GM21786 (cell line): ENCODE results near the gene WNK1.
"Not testable (repeated sequence)": the region's sequence is repeated elsewhere in the genome, so short reads cannot be mapped to it uniquely, and the experiment has no call there.

Experiments
- ATAC-seq: cut with Tn5 transposase; IDR thresholded peaks from one replicate; pipeline ENCODE4 v1.9.1; 2021; ENCODE audit not compliant: unreplicated experiment

WNK1 gene

DNA sequence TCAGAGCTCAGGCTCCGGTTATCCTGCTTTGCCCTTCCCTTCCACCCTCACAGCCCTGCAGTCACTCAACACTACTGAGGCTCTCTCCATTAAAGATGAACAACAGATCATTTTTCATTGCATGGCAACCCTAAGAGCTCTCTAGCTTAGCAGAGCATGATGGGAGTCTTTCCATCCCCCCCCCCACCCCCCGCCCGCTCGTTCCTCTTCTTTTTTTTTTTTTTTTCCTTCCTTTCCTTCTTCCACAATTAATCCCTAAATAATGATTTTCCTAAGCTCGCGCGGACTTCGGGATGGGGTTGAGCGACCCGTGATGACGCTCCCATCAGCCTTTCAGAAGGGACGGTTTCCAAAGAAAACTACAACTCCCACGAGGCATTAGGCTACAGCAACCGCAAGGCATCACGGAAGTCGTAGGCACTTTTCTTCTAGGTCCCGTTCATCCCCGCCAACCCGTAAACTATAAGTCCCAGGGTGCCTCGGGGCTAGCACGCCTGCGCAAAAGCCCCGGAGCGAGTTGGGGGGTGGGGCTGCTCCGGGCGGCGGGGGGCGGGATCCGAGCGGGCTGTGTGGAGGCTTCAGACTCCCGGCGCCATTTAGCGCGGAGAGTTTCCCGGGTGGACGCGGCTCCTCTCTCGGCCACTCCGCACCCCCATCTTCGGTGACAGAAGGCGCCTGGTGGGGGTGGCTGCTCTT is at the start of gene WNK1:
Gene WNK1, plus strand, starts transcription at position 581 of the 696 bp plus-strand sequence. CDS start 987 bp downstream, outside the sequence.
- peak; percentile 57 for ATAC-seq

DNA sequence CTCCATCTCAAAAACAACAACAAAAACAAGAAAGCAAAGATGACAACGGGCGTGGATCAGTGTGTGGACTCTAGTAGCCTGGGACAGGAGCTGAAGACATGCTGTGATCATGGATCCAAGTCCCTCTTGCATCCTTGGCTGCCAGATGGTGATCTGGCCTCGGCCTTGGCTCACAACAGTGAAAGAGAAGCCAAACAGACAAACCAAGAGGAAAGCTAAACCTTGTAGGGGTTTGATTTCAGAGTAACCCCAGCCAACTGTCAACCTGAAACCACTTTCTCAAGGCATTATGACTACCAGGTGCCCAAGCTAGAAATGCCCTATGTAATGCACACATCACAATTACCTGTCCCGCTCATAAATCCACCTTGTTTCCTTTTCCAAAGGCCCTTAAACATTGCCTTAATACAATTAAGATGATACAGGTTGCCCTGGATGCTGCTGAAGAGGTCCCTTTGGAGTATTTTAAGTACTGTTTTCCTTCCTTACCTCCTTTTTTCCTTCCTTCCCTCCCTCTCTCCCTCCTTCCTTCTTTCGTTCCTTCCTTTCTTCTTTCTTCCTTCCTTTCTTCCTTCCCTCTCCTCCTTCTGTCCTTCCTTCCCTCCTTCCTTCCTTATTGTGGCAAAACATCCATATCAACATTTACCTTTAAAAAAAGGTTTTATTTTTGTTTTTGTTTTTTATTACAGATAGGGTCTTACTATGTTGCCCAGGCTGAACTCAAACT is 47.7 kb upstream of the WNK1 start:
- no peak for ATAC-seq

DNA sequence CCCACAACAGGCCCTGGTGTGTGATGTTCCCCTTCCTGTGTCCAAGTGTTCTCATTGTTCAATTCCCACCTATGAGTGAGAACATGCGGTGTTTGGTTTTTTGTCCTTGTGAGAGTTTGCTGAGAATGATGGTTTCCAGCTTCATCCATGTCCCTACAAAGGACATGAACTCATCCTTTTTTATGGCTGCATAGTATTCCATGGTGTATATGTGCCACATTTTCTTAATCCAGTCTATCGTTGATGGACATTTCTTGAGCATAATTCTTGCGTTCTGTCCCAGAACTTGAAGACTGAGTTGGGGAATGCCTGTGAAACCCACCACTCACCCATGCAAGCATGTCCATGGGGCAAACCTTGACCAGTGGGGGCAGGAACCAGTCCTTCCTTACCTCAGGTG is 44.3 kb upstream of the WNK1 start:
- not testable (repeated sequence) for ATAC-seq

DNA sequence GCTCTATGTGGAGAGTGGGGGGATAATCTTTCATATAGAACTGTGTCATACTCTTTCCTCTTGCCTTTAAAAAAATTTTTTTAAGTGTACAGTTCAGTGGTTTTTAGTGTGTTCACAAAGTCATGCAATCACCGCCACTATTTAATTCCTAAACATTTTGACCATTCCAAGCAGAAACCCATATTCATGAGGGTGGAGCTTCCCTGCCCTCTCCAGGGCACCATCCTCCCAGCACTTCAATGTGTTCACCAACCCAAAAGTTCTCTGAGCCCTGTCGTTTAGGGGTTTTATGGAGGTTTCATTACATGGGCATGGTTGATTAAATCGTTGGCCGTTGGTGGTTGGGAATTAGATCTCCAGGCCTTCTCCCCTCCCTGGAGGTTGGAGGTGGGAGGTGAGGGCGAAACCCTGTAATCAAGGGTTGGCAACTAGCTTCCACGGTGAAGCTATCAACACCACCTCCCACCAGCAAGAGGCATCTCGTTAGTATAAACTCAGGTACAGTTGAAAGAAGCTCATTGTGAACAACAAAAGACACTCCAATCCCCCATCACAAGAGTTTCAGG is 42.8 kb upstream of the WNK1 start:
- ATAC-seq: no peak

DNA sequence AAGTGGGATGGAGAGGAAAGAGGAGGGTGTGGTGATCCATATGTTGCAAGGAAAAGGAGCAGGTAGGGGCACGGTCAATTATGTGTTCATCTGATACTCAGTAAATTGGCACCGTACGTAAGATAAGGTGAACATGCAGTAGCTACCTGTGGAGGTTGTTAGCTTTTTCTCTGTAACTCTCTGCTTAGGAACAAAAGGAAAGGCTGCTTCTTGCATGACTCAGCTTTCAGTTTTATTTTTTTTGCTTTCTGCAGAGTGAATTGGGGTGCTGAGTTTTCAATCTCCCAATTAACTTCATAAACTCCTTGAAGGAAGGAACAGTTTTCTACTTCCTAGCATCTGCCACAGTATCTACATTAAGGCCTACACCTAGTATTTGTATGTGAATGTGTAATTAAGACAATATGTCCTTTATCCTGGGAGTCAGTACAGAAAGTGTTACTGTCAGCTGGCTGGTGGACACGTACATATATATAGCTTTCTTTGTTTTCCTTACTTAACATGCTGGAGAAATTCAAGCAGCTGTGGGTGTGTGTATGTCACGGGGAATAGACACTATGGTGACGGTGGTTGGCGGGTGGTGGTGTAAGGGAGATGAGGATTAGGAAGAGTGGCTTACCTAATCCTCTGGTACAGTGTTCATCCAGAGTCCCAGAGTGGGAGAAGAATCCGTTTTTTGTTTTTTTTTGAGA is 40.1 kb upstream of the WNK1 start:
- no peak for ATAC-seq

DNA sequence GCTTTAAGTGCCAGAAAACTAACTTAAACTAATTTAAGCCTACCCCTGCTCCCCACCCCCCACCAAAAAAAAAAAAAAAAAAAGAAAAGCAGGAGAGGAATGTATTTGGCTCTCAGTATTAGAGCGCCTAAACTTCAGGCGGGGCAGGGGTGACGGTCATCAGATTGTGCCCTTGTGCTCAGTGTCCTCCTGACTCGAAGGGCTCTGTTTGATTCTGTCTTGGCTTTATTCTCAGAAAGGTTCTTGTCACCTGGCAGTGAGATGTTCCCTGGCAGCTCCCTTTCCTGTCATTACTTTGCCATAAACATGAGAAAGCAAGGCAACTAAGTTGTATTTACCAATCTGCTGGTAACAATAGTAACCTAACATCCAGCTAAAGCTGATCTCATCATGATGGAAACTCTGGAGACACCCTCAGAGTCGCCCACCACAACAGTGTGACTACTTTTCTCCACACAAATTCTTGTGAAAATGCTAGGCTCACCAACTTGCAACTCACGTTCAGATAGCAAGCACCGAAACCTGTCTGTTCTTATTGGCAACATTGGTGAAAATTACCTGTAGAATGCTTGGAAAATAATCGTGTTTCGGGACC is 39.0 kb upstream of the WNK1 start:
- no peak for ATAC-seq

DNA sequence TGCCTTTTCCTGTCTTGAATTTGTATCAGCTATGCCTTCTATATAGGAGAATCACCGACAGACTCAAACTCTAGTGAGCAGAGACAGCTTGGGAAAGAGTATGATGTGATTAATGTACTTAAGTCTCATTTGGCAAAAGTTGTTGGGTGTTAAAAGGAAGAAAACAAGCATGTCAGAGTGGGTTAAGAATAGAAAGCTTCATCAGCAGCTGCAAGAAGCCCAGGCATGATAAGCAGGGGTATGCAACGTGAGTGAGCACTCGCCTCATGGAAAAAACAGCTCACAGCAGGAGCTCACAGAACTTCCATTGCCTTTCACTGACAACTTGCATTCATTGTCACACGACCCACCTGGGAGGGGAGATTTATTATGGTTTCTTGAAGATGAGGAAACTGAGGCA is 35.9 kb upstream of the WNK1 start:
- no peak for ATAC-seq

DNA sequence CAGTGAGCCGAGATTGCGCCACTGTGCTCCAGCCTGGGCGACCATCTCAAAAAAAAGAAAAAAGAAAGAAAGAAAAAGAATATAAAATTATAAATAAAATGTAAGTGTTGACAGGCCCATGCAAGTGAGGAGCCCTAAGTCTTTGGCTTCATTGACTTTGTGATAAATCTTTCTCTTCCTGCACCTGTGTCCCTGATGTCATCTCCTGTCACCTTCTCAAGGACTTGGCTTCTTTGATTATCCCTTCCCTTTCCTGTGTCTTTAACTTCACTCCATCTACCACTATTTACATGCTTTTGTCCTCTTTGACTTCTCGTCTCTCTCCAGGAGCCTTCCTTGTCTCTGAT is 33.6 kb upstream of the WNK1 start:
- no peak for ATAC-seq

DNA sequence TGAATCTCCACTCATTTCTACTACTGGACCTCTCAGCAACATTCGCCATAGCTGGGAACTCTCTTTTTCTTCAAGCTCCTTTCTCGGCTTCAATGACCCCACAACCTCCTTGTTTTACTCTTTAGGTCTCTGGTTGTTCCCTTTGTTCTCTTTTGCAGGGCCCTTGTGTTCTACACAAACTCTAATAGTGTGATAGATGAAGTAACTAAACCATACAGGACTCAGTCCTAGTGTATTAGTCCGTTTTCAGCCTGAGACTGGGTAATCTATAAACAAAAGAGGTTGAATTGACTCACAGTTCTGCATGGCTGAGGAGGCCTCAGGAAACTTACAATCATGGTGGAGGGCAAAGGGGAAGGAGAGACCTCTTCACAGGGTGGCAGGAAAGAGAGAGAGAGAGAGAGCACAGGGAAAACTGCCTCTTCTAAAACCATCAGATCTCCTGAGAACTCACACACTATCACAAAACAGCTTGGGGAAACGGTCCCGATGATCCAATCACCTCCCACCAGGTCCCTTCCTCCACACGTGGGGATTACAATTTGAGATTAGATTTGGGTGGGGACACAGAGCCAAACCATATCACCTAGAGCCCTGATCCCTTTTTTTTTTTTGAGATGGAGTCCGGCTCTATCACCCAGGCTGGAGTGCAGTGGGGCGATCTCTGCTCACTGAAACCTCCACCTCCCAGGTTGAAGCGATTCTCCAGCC is 32.0 kb upstream of the WNK1 start:
- no peak for ATAC-seq

DNA sequence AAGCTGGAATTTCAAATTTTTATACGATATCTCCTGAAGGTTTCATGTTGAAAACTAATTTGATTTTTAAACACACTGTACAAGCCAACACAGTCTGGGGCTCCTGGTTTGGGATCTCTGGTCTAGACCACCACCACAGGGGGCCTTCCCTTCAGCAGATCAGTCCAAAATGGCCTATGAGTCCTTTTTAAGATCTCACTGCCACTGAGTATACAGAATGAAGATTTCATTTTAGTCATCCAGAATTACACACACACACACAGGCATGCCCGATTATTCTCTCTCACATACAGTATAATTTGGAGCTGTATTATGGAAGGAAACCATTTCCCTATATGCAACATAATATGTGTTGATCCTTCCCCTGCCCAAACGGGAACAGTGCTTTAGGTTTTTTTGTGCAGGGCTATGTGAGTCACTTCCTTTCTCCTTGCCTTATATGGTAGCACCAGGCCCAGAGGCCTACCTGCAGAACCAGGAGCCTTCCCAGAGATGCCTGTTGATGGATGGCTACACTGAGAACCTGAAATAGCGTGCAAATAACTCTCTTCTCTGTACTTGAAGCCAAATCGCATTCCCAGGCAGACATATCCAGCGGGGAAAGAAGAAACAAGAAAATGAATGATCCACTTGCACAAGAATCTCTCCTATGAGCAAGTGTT is 28.1 kb upstream of the WNK1 start:
- no peak for ATAC-seq

DNA sequence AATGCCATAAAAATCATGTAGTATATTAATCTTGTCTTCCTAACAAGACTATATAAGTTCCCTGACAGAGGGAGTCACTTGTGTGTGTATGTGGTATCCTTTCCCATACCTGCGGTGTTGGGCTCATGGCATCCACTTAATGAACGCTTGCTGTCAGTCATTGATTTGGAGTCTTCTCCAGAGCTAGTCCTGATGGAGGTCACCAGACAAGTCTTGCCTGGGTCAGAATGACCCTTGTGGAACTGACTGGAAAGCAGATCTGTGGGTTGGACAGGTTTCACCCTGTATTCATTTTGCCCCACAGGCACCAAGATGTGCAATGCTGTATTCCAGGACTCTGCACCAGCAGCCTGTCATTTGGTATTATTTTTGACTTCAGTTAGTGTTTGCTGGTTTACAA is 27.3 kb upstream of the WNK1 start:
- no peak for ATAC-seq

DNA sequence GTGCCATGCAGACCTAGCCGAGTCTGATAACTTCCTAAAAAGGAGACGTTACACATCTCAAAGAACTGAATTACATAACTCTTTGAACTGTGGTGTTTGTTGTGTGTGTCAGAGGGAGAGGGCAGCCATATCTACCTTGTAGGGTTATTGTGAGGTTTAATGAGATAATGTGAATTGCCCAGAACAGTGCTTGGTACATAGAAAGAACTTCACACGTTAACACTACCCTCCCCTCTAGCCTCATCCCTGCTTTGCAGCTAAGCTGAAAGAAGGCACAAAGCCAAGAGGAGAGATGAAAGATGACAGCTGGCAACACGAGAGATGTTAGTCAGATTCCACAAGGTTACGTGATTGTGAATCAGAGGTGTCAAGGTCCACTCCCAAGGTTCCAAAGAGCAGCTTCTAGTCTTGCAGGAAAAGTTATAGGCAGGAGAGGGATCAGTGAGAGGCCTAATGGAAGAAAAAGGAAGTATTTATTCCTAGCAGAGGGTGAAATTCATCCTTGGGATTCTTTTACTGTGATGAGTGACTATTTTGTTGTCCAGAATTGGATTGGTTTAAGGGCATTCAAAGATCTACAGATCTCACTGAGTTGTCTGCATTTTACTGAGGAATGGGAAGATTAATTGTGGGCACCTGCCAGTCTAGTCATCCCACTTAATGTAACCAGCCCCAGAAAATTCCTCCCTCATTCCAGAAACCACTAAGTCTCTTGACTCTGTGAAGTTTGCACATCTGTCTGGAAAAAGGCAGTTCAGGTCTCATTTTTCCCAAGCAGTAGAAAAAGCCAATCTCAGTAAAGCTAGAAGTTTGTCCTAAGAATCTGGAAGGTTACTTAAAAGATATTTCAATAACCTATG is 25.9 kb upstream of the WNK1 start:
- ATAC-seq: no peak

DNA sequence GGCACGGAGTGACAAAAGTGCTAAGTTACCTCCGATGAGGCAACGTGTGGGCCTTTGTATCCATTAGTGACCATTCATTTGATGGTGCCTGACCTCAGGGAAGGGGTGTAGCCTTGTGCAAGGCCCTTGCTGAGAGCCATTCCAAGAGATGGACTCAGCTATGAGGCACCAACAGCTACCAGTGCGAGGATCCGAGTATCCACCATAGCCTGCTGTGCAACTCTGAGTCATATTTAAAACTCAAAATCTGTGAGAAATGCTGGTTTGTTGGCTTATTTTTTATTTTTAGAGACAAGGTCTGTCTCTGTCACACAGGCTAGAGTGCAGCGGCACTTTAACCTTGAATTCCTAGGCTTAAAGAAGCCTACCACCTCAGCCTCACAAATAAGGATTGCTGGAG is 25.1 kb upstream of the WNK1 start:
- no peak for ATAC-seq

DNA sequence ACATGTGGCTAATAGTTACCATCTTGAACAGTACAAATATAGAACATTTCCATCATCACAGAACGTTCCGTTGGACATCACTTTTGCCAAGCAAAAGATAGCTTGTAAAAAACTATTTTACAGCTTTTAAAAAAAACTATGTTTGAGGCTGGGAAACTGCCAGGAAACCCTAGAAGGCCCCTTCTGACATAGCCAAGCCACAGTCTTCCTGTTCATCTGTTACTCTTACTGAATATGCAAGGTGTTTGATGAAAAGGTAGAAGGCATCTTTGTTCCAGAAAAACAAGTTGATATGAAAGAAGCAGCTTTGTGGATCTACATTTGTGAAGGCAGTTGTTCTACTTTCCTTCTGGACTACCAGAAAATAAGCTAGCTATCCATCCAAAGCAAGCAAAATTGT is 23.6 kb upstream of the WNK1 start:
- no peak for ATAC-seq

DNA sequence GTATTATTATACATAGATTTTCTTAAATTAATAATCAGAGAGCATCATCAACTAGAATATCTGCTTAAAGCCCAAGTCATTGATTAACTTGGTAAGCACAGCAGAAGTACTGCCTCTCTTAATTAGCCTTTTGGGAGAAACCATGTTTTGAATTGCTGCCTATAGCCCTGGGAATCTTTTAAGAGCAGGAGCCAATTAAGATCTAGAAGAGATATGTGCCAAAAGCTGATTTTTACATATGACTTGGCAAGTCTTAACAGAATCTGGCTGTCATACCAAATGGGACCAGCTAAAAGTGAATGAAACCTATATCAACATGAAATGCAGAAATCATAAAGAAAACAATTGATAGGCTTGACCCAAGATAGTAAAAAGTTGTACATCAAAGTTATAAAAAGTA is 23.2 kb upstream of the WNK1 start:
- no peak for ATAC-seq

DNA sequence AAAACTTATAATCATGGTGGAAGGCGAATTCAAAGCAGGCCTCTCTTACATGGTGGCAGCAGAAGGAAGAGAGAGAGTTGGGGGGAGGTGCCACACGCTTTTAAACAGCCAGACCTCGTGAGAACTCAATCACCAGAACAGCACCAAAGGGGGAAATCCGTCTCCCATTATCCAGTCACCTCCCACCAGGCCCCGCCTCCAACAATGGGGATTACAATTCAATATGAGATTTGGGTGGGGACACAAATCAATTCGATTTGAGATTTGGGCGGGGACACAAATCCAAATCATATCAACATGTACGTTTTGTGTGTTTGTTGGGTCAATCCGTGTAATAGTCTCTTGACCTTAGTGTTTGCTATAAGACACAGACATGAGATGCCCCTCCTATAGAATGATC is 21.8 kb upstream of the WNK1 start:
- ATAC-seq: no peak

DNA sequence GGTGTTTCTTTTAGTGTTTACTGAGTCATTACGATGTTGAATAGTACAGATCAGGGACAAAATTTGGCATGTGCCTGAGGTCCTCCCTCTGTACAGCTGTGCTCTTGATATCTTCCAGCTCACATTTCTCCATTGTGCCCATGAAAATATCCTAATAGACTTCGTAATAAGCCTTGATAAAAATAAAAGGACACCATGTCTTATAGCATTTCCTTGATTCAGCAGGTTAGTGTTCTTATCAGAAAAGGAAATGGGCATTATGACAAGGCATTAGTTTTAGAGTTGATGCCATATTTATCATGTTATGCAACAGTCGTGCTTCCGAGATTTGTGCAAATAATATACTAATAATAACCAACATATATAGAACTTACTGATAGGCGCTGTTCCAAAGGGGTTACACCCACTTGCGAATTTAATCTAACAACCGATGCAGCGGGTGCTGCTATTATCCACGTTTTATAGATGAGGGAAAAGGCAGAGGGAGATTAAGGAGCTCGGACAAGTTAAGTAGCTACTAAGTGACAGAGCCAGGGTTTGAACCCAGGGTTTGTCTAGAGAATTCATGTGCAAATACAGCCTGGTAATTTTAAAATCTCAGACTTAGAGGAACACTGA is 15.1 kb upstream of the WNK1 start:
- ATAC-seq: no peak

DNA sequence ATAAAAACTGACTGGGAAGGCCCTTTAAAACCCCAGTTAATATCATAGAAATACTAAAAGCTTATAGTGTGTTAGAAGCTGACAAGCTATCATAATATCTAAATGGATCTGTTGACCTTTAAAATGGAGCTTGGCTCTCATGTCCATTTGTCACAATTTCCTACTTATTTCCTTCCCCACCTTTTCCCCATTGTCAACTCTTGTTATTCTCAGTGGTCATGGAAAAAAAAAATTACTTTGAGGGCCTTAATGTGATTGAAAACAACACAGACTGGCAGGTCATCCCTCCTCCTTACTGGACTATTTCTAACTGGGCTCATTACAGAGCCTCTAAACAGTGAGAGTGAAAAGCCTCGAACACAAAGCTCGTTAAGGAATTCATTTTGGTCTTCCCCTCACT is 13.7 kb upstream of the WNK1 start:
- no peak for ATAC-seq

DNA sequence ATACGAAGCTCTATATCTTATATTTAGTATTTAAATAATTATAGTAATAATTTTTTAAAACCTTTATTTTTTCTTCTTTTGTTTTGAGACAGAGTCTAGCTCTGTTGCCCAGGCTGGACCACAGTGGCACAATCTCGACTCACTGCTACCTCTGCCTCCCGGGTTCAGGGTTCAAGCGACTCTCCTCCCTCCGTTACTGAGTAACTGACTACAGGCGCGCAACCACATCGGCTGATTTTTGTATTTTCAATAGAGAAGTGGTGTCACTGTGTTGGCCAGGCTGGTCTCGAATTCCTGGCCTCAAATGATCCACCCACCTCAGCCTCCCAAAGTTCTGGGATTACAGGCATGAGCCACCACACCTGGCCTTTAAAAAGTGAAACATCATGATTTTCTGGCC is 13.0 kb upstream of the WNK1 start:
- ATAC-seq: no peak
